Fibroblast of pulmonary artery (primary cell): ENCODE results near the gene SPTLC2.
"Not testable (repeated sequence)": the region's sequence is repeated elsewhere in the genome, so short reads cannot be mapped to it uniquely, and the experiment has no call there.

Experiments
- DNase-seq: peaks from one replicate; pipeline ENCODE4 v3.0.0-alpha.2; 2010; ENCODE audit warnings: low read depth
- H3K4me3 ChIP-seq: replicated peaks from 2 replicates; pipeline ENCODE4 v1.5.1; 2011; ENCODE audit warnings: low read depth, mild to moderate bottlenecking, control low read depth, low read length, moderate library complexity
- CTCF ChIP-seq: IDR thresholded peaks from 2 replicates; pipeline ENCODE4 v1.5.1; 2011; ENCODE audit warnings: mild to moderate bottlenecking, control low read depth, low read length, inconsistent platforms; ENCODE audit errors: missing control alignments

SPTLC2 gene

GRCh38 chr14:77589099-77589498, 27.3 kb downstream of the SPTLC2 start:
- no peak overlapping the region for H3K4me3 ChIP-seq
- no peak for TF ChIP-seq CTCF
- no peak for DNase-seq

GRCh38 chr14:77588411-77589025, 27.9 kb downstream of the SPTLC2 start:
- not testable (repeated sequence) for H3K4me3 ChIP-seq, DNase-seq

- no peak for DNase-seq
- TF ChIP-seq CTCF = no peak
- H3K4me3 ChIP-seq = no peak overlapping the region
These were observed 31.1 kb downstream of the SPTLC2 start for GRCh38 chr14:77585385-77585784.

- no peak for DNase-seq
These were observed 31.6 kb downstream of the SPTLC2 start for GRCh38 chr14:77584809-77585208.

GRCh38 chr14:77583657-77584056, 32.8 kb downstream of the SPTLC2 start:
- no peak for TF ChIP-seq CTCF
- no peak overlapping the region for H3K4me3 ChIP-seq
- no peak for DNase-seq

More at GRCh38 chr14:77584809-77585208, 31.6 kb downstream of the SPTLC2 start:
- no peak overlapping the region for H3K4me3 ChIP-seq
- TF ChIP-seq CTCF = no peak

- no peak overlapping the region for H3K4me3 ChIP-seq
- TF ChIP-seq CTCF = no peak
- DNase-seq = no peak
These were observed 33.9 kb downstream of the SPTLC2 start for GRCh38 chr14:77582511-77582910.

DNA sequence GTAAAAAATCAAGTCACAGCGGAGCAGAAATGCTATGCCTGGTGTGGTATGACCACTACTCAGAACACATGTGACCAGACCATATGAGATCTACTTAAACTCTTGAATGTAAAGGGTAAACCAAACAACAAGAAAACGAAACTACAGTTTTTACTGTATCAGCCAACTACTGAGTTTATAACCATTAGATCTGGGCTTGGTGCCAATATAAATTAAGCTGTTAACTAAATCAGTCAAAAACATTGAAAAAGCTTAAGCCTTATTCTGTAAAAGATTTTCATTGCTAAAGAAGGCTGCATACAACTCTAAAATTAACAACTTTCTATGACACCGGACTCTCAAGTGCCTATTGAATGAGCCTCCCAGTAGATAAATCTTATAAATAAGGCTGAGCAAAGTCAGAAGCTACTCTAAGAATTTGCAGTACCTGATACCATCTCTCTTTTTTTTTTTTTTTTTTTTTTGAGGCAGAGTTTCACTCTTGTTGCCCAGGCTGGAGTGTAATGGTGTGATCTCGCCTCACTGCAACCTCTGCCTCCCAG, 35.4 kb downstream of the SPTLC2 start:
- peak overlapping the region; percentile 42 for H3K4me3 ChIP-seq
- peak; percentile 53 for DNase-seq
- TF ChIP-seq CTCF = no peak
